Mononuclear cell (primary cell): ENCODE measurements around the gene MGRN1. TPM values are rescaled to one million over a fixed set of nuclear protein-coding genes. Genes with fewer than 3 reads are reported as not detected.

ENCODE experiments used
- H3K27me3 ChIP-seq: 2 replicates; pipeline ENCODE4 v1.6.0; 2011; ENCODE audit warnings: low read length, control low read depth; ENCODE audit not compliant: insufficient read depth
- H3K4me1 ChIP-seq: 2 replicates; pipeline ENCODE4 v1.5.1; 2011; ENCODE audit warnings: mild to moderate bottlenecking, low read length, control low read depth; ENCODE audit not compliant: insufficient read depth
- H3K4me3 ChIP-seq: 2 replicates; pipeline ENCODE4 v1.5.1; 2011; ENCODE audit warnings: mild to moderate bottlenecking, low read length, moderate library complexity
- H3K9me3 ChIP-seq: 2 replicates; pipeline ENCODE4 v1.5.1; 2011; ENCODE audit warnings: low read depth, mild to moderate bottlenecking, control low read depth, low read length
- total RNA-seq: library from RNA; depleted of rRNA; stranded (reverse); fragments of >200 nt; gene quantifications from one replicate; pipeline ENCODE4 v1.2.3, GENCODE V29; 2012

The MGRN1 gene
- total RNA-seq, 1 donor: 40.8 TPM

- Histone ChIP-seq H3K9me3 (no peaks in the 10 kb centered on the region), H3K4me1 (peaks cover 57% of the 10 kb centered on the region), H3K4me3 (no peak overlapping the region), H3K27me3 (no peaks in the 10 kb centered on the region)
Measured at GRCh38 chr16:4664538-4665418, 40.2 kb downstream of the MGRN1 start.

GRCh38 chr16:4666537-4667202, 42.0 kb downstream of the MGRN1 start:
- Histone ChIP-seq H3K9me3 (no peaks in the 10 kb centered on the region), H3K27me3 (no peaks in the 10 kb centered on the region), H3K4me3 (no peak overlapping the region), H3K4me1 (peaks cover 42% of the 10 kb centered on the region)

GRCh38 chr16:4667203-4667963, 42.8 kb downstream of the MGRN1 start:
- Histone ChIP-seq H3K27me3 (no peaks in the 10 kb centered on the region), H3K9me3 (no peaks in the 10 kb centered on the region), H3K4me3 (no peak overlapping the region), H3K4me1 (peaks cover 39% of the 10 kb centered on the region)

GRCh38 chr16:4668313-4668960, 43.8 kb downstream of the MGRN1 start:
- H3K27me3 ChIP-seq: no peaks in the 10 kb centered on the region
- H3K9me3 ChIP-seq: no peaks in the 10 kb centered on the region
- no peak overlapping the region for H3K4me3 ChIP-seq
- peaks cover 28% of the 10 kb centered on the region for H3K4me1 ChIP-seq

- Histone ChIP-seq H3K9me3 (no peaks in the 10 kb centered on the region), H3K27me3 (no peaks in the 10 kb centered on the region), H3K4me1 (peaks cover 25% of the 10 kb centered on the region), H3K4me3 (no peak overlapping the region)
Measured at GRCh38 chr16:4673387-4674046, 48.9 kb downstream of the MGRN1 start.

- no peak overlapping the region for H3K4me3 ChIP-seq
- no peaks in the 10 kb centered on the region for H3K9me3 ChIP-seq
- peaks cover 38% of the 10 kb centered on the region for H3K4me1 ChIP-seq
- no peaks in the 10 kb centered on the region for H3K27me3 ChIP-seq
Measured at GRCh38 chr16:4674926-4675530, 50.4 kb downstream of the MGRN1 start.

- H3K9me3 ChIP-seq: no peaks in the 10 kb centered on the region
- peaks cover 47% of the 10 kb centered on the region for H3K4me1 ChIP-seq
- H3K4me3 ChIP-seq: no peak overlapping the region
- no peaks in the 10 kb centered on the region for H3K27me3 ChIP-seq
Measured at GRCh38 chr16:4675864-4676786, 51.5 kb downstream of the MGRN1 start.

GRCh38 chr16:4676831-4677230, 52.2 kb downstream of the MGRN1 start:
- no peak overlapping the region for H3K4me3 ChIP-seq
- no peaks in the 10 kb centered on the region for H3K9me3 ChIP-seq
- H3K4me1 ChIP-seq: peaks cover 54% of the 10 kb centered on the region
- H3K27me3 ChIP-seq: no peaks in the 10 kb centered on the region

GRCh38 chr16:4677390-4677789, 52.8 kb downstream of the MGRN1 start:
- H3K9me3 ChIP-seq: no peaks in the 10 kb centered on the region
- no peak overlapping the region for H3K4me3 ChIP-seq
- H3K4me1 ChIP-seq: peaks cover 60% of the 10 kb centered on the region
- no peaks in the 10 kb centered on the region for H3K27me3 ChIP-seq

- peaks cover 65% of the 10 kb centered on the region for H3K4me1 ChIP-seq
- H3K4me3 ChIP-seq: no peak overlapping the region
- H3K9me3 ChIP-seq: no peaks in the 10 kb centered on the region
- H3K27me3 ChIP-seq: no peaks in the 10 kb centered on the region
Measured at GRCh38 chr16:4677994-4678393, 53.4 kb downstream of the MGRN1 start.

- Histone ChIP-seq H3K27me3 (no peaks in the 10 kb centered on the region), H3K9me3 (no peaks in the 10 kb centered on the region), H3K4me3 (no peak overlapping the region), H3K4me1 (peaks cover 65% of the 10 kb centered on the region)
Measured at GRCh38 chr16:4678596-4678995, 54.0 kb downstream of the MGRN1 start.

GRCh38 chr16:4679156-4679849, 54.7 kb downstream of the MGRN1 start:
- H3K9me3 ChIP-seq: no peaks in the 10 kb centered on the region
- H3K4me3 ChIP-seq: peak overlapping the region; percentile 29
- H3K4me1 ChIP-seq: peaks cover 65% of the 10 kb centered on the region
- H3K27me3 ChIP-seq: no peaks in the 10 kb centered on the region
